Measurements from ENCODE around the gene IGFBP4. TPM values are rescaled to one million over a fixed set of nuclear protein-coding genes. Genes with fewer than 3 reads are reported as not detected.

Gene IGFBP4
- total RNA-seq, 1 donor from 2014 or later, result 700 TPM

- no peak overlapping the region for H3K4me3 ChIP-seq
- peaks cover 0 to 4% of the 10 kb centered on the region in 2 donors for H3K36me3 ChIP-seq
- H3K9me3 ChIP-seq, result no peaks in the 10 kb centered on the region
- TF ChIP-seq POLR2A (IDR thresholded peaks at IDR 0.05) (no peak), POLR2AphosphoS5 (IDR thresholded peaks at IDR 0.05; ENCODE audit: insufficient read depth in 1 of 2, low read depth in 1 of 2) (no peak)
- peaks cover 76% of the 10 kb centered on the region for H3K4me1 ChIP-seq
- DNase-seq (ENCODE audit: extremely low spot score in 2 of 2), result no peak
- H3K27ac ChIP-seq, result peak overlapping the region; percentile 75
- H3K27me3 ChIP-seq, result no peaks in the 10 kb centered on the region
- intact Hi-C loops (cut with DNase I), result no loop called here
Measured at GRCh38 chr17:40490982-40491381, 47.7 kb downstream of the IGFBP4 start.

GRCh38 chr17:40491486-40491885 is 48.2 kb downstream of the IGFBP4 start:
- Histone ChIP-seq H3K4me3 (no peak overlapping the region), H3K36me3 (peaks cover 0 to 4% of the 10 kb centered on the region in 2 donors), H3K4me1 (peaks cover 73% of the 10 kb centered on the region)

GRCh38 chr17:40493697-40494096 is 50.4 kb downstream of the IGFBP4 start:
- intact Hi-C loops (cut with DNase I), result no loop called here
- Histone ChIP-seq H3K27me3 (no peaks in the 10 kb centered on the region), H3K9me3 (no peaks in the 10 kb centered on the region), H3K36me3 (peaks cover 0 to 4% of the 10 kb centered on the region in 2 donors), H3K27ac (peak overlapping the region; percentile 50), H3K4me1 (peaks cover 51% of the 10 kb centered on the region), H3K4me3 (peak overlapping the region in 1 of 2 donors; percentile 48)
- no peak for TF ChIP-seq POLR2A (IDR thresholded peaks at IDR 0.05)
- no peak for TF ChIP-seq CTCF (IDR thresholded peaks at IDR 0.05)
- peak in 1 of 2 donors; percentile 52 for TF ChIP-seq POLR2AphosphoS5 (IDR thresholded peaks at IDR 0.05; ENCODE audit: insufficient read depth in 1 of 2, low read depth in 1 of 2)
- no peak for DNase-seq (ENCODE audit: extremely low spot score in 2 of 2)

More at GRCh38 chr17:40491486-40491885, 48.2 kb downstream of the IGFBP4 start:
- no peaks in the 10 kb centered on the region for H3K9me3 ChIP-seq
- TF ChIP-seq POLR2A (IDR thresholded peaks at IDR 0.05) (no peak), CTCF (IDR thresholded peaks at IDR 0.05) (no peak), POLR2AphosphoS5 (IDR thresholded peaks at IDR 0.05; ENCODE audit: insufficient read depth in 1 of 2, low read depth in 1 of 2) (no peak)
- no peaks in the 10 kb centered on the region for H3K27me3 ChIP-seq
- H3K27ac ChIP-seq, result peak overlapping the region; percentile 75
- intact Hi-C loops (cut with DNase I), result no loop called here
- DNase-seq (ENCODE audit: extremely low spot score in 2 of 2), result no peak

- H3K4me1 ChIP-seq, result peaks cover 43% of the 10 kb centered on the region
- no peaks in the 10 kb centered on the region for H3K27me3 ChIP-seq
- DNase-seq (ENCODE audit: extremely low spot score in 2 of 2), result no peak
- peak overlapping the region in 1 of 2 donors; percentile 48 for H3K4me3 ChIP-seq
- H3K27ac ChIP-seq, result peak overlapping the region; percentile 58
- intact Hi-C loops (cut with DNase I), result no loop called here
- no peaks in the 10 kb centered on the region for H3K9me3 ChIP-seq
- no peaks in the 10 kb centered on the region for H3K36me3 ChIP-seq
- TF ChIP-seq POLR2AphosphoS5 (IDR thresholded peaks at IDR 0.05; ENCODE audit: insufficient read depth in 1 of 2, low read depth in 1 of 2) (no peak), CTCF (IDR thresholded peaks at IDR 0.05) (no peak), POLR2A (IDR thresholded peaks at IDR 0.05) (no peak)
Measured at GRCh38 chr17:40495140-40495539, 51.9 kb downstream of the IGFBP4 start.

GRCh38 chr17:40496170-40496569 is 52.9 kb downstream of the IGFBP4 start:
- peaks cover 35% of the 10 kb centered on the region for H3K4me1 ChIP-seq
- no peaks in the 10 kb centered on the region for H3K36me3 ChIP-seq
- H3K27me3 ChIP-seq, result no peaks in the 10 kb centered on the region
- intact Hi-C loops (cut with DNase I), result no loop called here
- no peaks in the 10 kb centered on the region for H3K9me3 ChIP-seq
- peak overlapping the region; percentile 58 for H3K27ac ChIP-seq
- H3K4me3 ChIP-seq, result peak overlapping the region in 1 of 2 donors; percentile 48
- no peak for DNase-seq (ENCODE audit: extremely low spot score in 2 of 2)
- TF ChIP-seq POLR2A (IDR thresholded peaks at IDR 0.05) (no peak), POLR2AphosphoS5 (IDR thresholded peaks at IDR 0.05; ENCODE audit: insufficient read depth in 1 of 2, low read depth in 1 of 2) (peak in 1 of 2 donors; percentile 37)

GRCh38 chr17:40496634-40497420 is 53.6 kb downstream of the IGFBP4 start:
- H3K27me3 ChIP-seq, result no peaks in the 10 kb centered on the region
- no peak for TF ChIP-seq POLR2AphosphoS5 (IDR thresholded peaks at IDR 0.05; ENCODE audit: insufficient read depth in 1 of 2, low read depth in 1 of 2)
- TF ChIP-seq CTCF (IDR thresholded peaks at IDR 0.05), result no peak
- no peak for TF ChIP-seq POLR2A (IDR thresholded peaks at IDR 0.05)
- peaks cover 28% of the 10 kb centered on the region for H3K4me1 ChIP-seq
- peak overlapping the region in 1 of 2 donors; percentile 48 for H3K4me3 ChIP-seq
- no peaks in the 10 kb centered on the region for H3K36me3 ChIP-seq
- no peaks in the 10 kb centered on the region for H3K9me3 ChIP-seq
- intact Hi-C loops (cut with DNase I), result no loop called here
- peak overlapping the region; percentile 58 for H3K27ac ChIP-seq
- no peak for DNase-seq (ENCODE audit: extremely low spot score in 2 of 2)

All from vagina (tissue), 2 donors.